Tibial nerve (tissue), 3 donors: Measurements from ENCODE around the gene NCR2.

Source experiments
- EP300 ChIP-seq, 2 donors: sonication (generic); formaldehyde crosslinking; IDR thresholded peaks; one replicate each; pipeline ENCODE4 v1.6.1; 2017; ENCODE audit warnings: antibody characterized with exemption in 2 of 2, mild to moderate bottlenecking in 1 of 2
- POLR2A ChIP-seq, 2 donors: fragments of 450-650 bp; IDR thresholded peaks; one replicate each; pipeline ENCODE4 v1.6.1; 2017; ENCODE audit warnings: antibody characterized with exemption in 2 of 2, mild to moderate bottlenecking in 2 of 2, moderate library complexity in 2 of 2

- TF ChIP-seq EP300 (IDR thresholded peaks at IDR 0.05), result no peak
- no peak for TF ChIP-seq POLR2A (IDR thresholded peaks at IDR 0.05)
These were observed 6.8 kb downstream of the NCR2 start for GRCh38 chr6:41342241-41342640.
